Hematopoietic multipotent progenitor cell treated with erythropoietin and hydrocortisone succinate and interleukin-3 and kit ligand, for 8 days (in vitro differentiated cells): ENCODE measurements around the gene FSD1L.
"Not testable (repeated sequence)": the region's sequence is repeated elsewhere in the genome, so short reads cannot be mapped to it uniquely, and the experiment has no call there.

ENCODE experiments used
- DNase-seq: peaks from one replicate; pipeline ENCODE4 v3.0.0-alpha.2; 2015

FSD1L gene

DNA sequence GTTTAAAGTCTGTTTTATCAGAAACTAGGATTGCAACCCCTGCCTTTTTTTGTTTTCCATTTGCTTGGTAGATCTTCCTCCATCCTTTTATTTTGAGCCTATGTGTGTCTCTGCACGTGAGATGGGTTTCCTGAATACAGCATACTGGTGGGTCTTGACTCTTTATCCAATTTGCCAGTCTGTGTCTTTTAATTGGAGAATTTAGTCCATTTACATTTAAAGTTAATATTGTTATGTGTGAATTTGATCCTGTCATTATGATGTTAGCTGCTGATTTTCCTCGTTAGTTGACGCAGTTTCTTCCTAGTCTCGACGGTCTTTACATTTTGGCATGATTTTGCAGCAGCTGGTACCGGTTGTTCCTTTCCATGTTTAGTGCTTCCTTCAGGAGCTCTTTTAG is 132.1 kb downstream of the FSD1L start:
- DNase-seq = not testable (repeated sequence)

DNA sequence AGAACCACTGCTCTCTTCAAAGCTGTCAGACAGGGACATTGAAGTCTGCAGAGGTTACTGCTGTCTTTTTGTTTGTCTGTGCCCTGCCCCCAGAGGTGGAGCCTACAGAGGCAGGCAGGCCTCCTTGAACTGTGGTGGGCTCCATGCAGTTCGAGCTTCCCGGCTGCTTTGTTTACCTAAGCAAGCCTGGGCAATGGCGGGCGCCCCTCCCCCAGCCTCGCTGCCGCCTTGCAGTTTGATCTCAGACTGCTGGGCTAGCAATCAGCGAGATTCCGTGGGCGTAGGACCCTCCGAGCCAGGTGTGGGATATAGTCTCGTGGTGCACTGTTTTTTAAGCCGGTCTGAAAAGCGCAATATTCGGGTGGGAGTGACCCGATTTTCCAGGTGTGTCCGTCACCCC is 133.7 kb downstream of the FSD1L start:
- not testable (repeated sequence) for DNase-seq

DNA sequence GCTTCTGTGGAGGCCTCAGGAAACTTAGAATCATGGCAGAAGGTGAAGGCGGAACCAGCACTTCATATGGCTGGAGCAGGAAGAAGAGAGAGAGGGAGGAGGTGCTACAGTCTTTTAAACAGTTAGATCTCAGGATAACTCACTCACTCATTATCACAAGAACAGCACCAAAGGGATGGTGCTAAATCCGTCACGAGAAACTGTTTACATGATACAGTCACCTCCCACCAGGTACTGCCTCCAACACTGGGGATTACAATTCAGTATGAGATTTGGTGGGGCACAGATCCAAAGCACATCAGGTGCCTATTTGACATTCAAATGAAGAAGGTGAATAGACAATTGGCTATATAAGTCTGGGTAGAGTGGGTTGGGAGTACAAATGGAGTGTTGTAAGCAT is 145.3 kb downstream of the FSD1L start:
- DNase-seq = no peak
